Neural cell (in vitro differentiated cells): Measurements from ENCODE around the gene PIP4K2A. TPM values are rescaled to one million over a fixed set of nuclear protein-coding genes. Genes with fewer than 3 reads are reported as not detected.

Experiments used
- H2AFZ ChIP-seq: fragments of 200-600, 300-800 bp; sonication (generic), shearing (Covaris generic); 2 replicates; pipeline ENCODE4 v1.6.0; 2014; ENCODE audit warnings: low read depth, mild to moderate bottlenecking, antibody characterized with exemption, low read length, moderate library complexity
- H3F3A ChIP-seq: fragments of 200-600 bp; shearing (Covaris generic); 2 replicates; pipeline ENCODE4 v1.6.1; 2016; ENCODE audit warnings: mild to moderate bottlenecking, moderate library complexity, mixed read lengths, antibody characterized with exemption, low read length; ENCODE audit not compliant: insufficient read depth, poor library complexity, severe bottlenecking
- H3K27ac ChIP-seq: fragments of 200-600, 300-800 bp; sonication (generic), shearing (Covaris generic); 2 replicates; pipeline ENCODE4 v1.5.1; 2014; ENCODE audit warnings: mild to moderate bottlenecking, low read length, moderate library complexity
- H3K27me3 ChIP-seq: fragments of 300-800, 200-600 bp; sonication (generic), shearing (Covaris generic); 2 replicates; pipeline ENCODE4 v1.6.0; 2014; ENCODE audit warnings: mild to moderate bottlenecking, low read depth, low read length, moderate library complexity; ENCODE audit not compliant: insufficient read depth
- H3K36me3 ChIP-seq: fragments of 300-800, 200-600 bp; sonication (generic), shearing (Covaris generic); 2 replicates; pipeline ENCODE4 v1.5.1; 2014; ENCODE audit warnings: mild to moderate bottlenecking, antibody characterized with exemption, low read length, moderate library complexity; ENCODE audit not compliant: insufficient read depth
- H3K4me2 ChIP-seq: fragments of 300-800, 200-600 bp; sonication (generic), shearing (Covaris generic); 2 replicates; pipeline ENCODE4 v1.6.0; 2014; ENCODE audit warnings: mild to moderate bottlenecking, low read length
- H3K4me3 ChIP-seq: fragments of 300-800, 200-600 bp; sonication (generic), shearing (Covaris generic); 2 replicates; pipeline ENCODE4 v1.5.1; 2014; ENCODE audit warnings: mild to moderate bottlenecking, low read length, moderate library complexity
- H3K79me2 ChIP-seq: fragments of 200-600 bp; shearing (Covaris generic); replicated peaks from 2 replicates; pipeline ENCODE4 v1.6.0; 2014; ENCODE audit warnings: mild to moderate bottlenecking, low read length, moderate library complexity; ENCODE audit not compliant: insufficient read depth
- H3K9ac ChIP-seq: fragments of 300-800, 200-600 bp; sonication (generic), shearing (Covaris generic); 2 replicates; pipeline ENCODE4 v1.6.1; 2016; ENCODE audit warnings: mild to moderate bottlenecking, low read length, mixed read lengths
- H3K9me2 ChIP-seq: fragments of 200-600 bp; shearing (Covaris generic); 2 replicates; pipeline ENCODE4 v1.6.1; 2016; ENCODE audit warnings: mild to moderate bottlenecking, low read length, mixed read lengths; ENCODE audit not compliant: insufficient read depth
- H3K9me3 ChIP-seq: fragments of 200-600, 300-800 bp; sonication (generic), shearing (Covaris generic); 2 replicates; pipeline ENCODE4 v1.6.1; 2016; ENCODE audit warnings: mild to moderate bottlenecking, mixed run types, low read length, moderate library complexity, mixed read lengths
- H4K20me1 ChIP-seq: fragments of 200-600 bp; shearing (Covaris generic); 2 replicates; pipeline ENCODE4 v1.6.1; 2016; ENCODE audit warnings: mild to moderate bottlenecking, mixed run types; ENCODE audit not compliant: insufficient read depth
- EP300 ChIP-seq: fragments of 450-650 bp; conservative IDR thresholded peaks from 2 replicates; pipeline ENCODE4 v1.6.1; 2014; ENCODE audit warnings: antibody characterized with exemption, mild to moderate bottlenecking, moderate library complexity; ENCODE audit not compliant: poor library complexity, severe bottlenecking
- EZH2 ChIP-seq: fragments of 200-600, 300-800 bp; shearing (Covaris generic), sonication (generic); IDR thresholded peaks from 2 replicates; pipeline ENCODE4 v1.6.1; 2014; ENCODE audit warnings: antibody characterized with exemption, low read length, borderline replicate concordance, mild to moderate bottlenecking; ENCODE audit not compliant: insufficient read depth, poor library complexity, severe bottlenecking
- MXI1 ChIP-seq: fragments of 450-650 bp; conservative IDR thresholded peaks from 2 replicates; pipeline ENCODE4 v1.6.1; 2014; ENCODE audit warnings: antibody characterized with exemption, mild to moderate bottlenecking; ENCODE audit not compliant: poor library complexity, severe bottlenecking
- RAD21 ChIP-seq: fragments of 450-650 bp; conservative IDR thresholded peaks from 2 replicates; pipeline ENCODE4 v1.6.1; 2014; ENCODE audit warnings: antibody characterized with exemption, mild to moderate bottlenecking, moderate library complexity
- REST ChIP-seq: IDR thresholded peaks from 2 replicates; pipeline ENCODE4 v1.6.1; 2012; ENCODE audit warnings: borderline replicate concordance
- TAF1 ChIP-seq: IDR thresholded peaks from 2 replicates; pipeline ENCODE4 v1.6.1; 2012; ENCODE audit warnings: low read depth
- polyA plus RNA-seq: library from polyadenylated mRNA; depleted of rRNA; stranded (reverse); fragments of >200 nt; gene quantifications from 2 replicates; pipeline ENCODE4 v1.2.3, GENCODE V29; 2014

Gene PIP4K2A
- polyA plus RNA-seq, 1 donor from 2014 or later = 12.6 TPM

- Histone ChIP-seq H3K79me2 (no peaks in the 10 kb centered on the region), H3K9me3 (no peaks in the 10 kb centered on the region), H3K36me3 (no peaks in the 10 kb centered on the region), H3K9ac (no peak overlapping the region), H3F3A (no peaks in the 10 kb centered on the region), H3K4me2 (no peak overlapping the region), H2AFZ (no peak overlapping the region), H3K9me2 (no peaks in the 10 kb centered on the region), H4K20me1 (no peaks in the 10 kb centered on the region), H3K27ac (no peak overlapping the region), H3K4me3 (no peak overlapping the region), H3K27me3 (no peaks in the 10 kb centered on the region)
- TF ChIP-seq MXI1 = no peak
- TF ChIP-seq REST = no peak
- no peak for TF ChIP-seq EP300
- TF ChIP-seq RAD21 = no peak
- no peak for TF ChIP-seq TAF1
Observed at GRCh38 chr10:22631185-22631584, 83.2 kb downstream of the PIP4K2A start.

- no peak overlapping the region for H2AFZ ChIP-seq
- no peak overlapping the region for H3K9ac ChIP-seq
- H3K9me2 ChIP-seq = no peaks in the 10 kb centered on the region
- H3K4me3 ChIP-seq = no peak overlapping the region
- H3K27me3 ChIP-seq = no peaks in the 10 kb centered on the region
- no peak overlapping the region for H3K4me2 ChIP-seq
- H3K27ac ChIP-seq = no peak overlapping the region
- H3K36me3 ChIP-seq = no peaks in the 10 kb centered on the region
- H4K20me1 ChIP-seq = no peaks in the 10 kb centered on the region
- H3K9me3 ChIP-seq = no peaks in the 10 kb centered on the region
- H3K79me2 ChIP-seq = no peaks in the 10 kb centered on the region
- H3F3A ChIP-seq = no peaks in the 10 kb centered on the region
- TF ChIP-seq EZH2 = no peak
- no peak for TF ChIP-seq REST
- TF ChIP-seq MXI1 = no peak
- TF ChIP-seq TAF1 = no peak
Observed at GRCh38 chr10:22630234-22631174, 83.9 kb downstream of the PIP4K2A start.
